ENCODE data around the gene TMEM132C.

GRCh38 chr12:128268379-128268995 lies 1.5 kb downstream of the TMEM132C start:
- TF ChIP-seq, protein P1, sequence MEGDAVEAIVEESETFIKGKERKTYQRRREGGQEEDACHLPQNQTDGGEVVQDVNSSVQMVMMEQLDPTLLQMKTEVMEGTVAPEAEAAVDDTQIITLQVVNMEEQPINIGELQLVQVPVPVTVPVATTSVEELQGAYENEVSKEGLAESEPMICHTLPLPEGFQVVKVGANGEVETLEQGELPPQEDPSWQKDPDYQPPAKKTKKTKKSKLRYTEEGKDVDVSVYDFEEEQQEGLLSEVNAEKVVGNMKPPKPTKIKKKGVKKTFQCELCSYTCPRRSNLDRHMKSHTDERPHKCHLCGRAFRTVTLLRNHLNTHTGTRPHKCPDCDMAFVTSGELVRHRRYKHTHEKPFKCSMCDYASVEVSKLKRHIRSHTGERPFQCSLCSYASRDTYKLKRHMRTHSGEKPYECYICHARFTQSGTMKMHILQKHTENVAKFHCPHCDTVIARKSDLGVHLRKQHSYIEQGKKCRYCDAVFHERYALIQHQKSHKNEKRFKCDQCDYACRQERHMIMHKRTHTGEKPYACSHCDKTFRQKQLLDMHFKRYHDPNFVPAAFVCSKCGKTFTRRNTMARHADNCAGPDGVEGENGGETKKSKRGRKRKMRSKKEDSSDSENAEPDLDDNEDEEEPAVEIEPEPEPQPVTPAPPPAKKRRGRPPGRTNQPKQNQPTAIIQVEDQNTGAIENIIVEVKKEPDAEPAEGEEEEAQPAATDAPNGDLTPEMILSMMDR (IDR thresholded peaks at IDR 0.05): no peak
- TF ChIP-seq POLR2A (IDR thresholded peaks at IDR 0.05): no peak
